WERI-Rb-1 (cell line): Measurements from ENCODE around the gene CDHR4.

Source experiments
- DNase-seq: peaks from one replicate; pipeline ENCODE4 v3.0.0-alpha.2; 2020
- H3K27ac ChIP-seq: fragments of 250-450 bp; sonication (Bioruptor Pico); 2 replicates; pipeline ENCODE4 v1.5.1; 2020; ENCODE audit warnings: mild to moderate bottlenecking, moderate library complexity
- H3K27me3 ChIP-seq: fragments of 250-450 bp; sonication (Bioruptor Pico); 2 replicates; pipeline ENCODE4 v1.5.1; 2021; ENCODE audit warnings: mild to moderate bottlenecking, low read depth, moderate library complexity; ENCODE audit not compliant: insufficient read depth, severe bottlenecking
- H3K36me3 ChIP-seq: fragments of 250-450 bp; sonication (Bioruptor Pico); 2 replicates; pipeline ENCODE4 v1.5.1; 2020; ENCODE audit warnings: mild to moderate bottlenecking, moderate library complexity
- H3K4me3 ChIP-seq: 2 replicates; pipeline ENCODE4 v1.5.1; 2011; ENCODE audit warnings: low read depth, mild to moderate bottlenecking, control low read depth, low read length
- H3K9me3 ChIP-seq: fragments of 250-450 bp; sonication (Bioruptor Pico); 2 replicates; pipeline ENCODE4 v1.5.1; 2021; ENCODE audit warnings: mild to moderate bottlenecking, moderate library complexity; ENCODE audit not compliant: severe bottlenecking
- CTCF ChIP-seq: IDR thresholded peaks from 2 replicates; pipeline ENCODE4 v1.5.1; 2011; ENCODE audit warnings: low read depth, mild to moderate bottlenecking, control low read depth, inconsistent platforms, low read length

The CDHR4 gene

GRCh38 chr3:49791571-49791970 is 8.1 kb downstream of the CDHR4 start:
- no peak for DNase-seq
- H3K36me3 ChIP-seq = no peaks in the 10 kb centered on the region
- TF ChIP-seq CTCF = no peak
- no peak overlapping the region for H3K27ac ChIP-seq
- no peak overlapping the region for H3K4me3 ChIP-seq
- no peaks in the 10 kb centered on the region for H3K27me3 ChIP-seq
- no peaks in the 10 kb centered on the region for H3K9me3 ChIP-seq

- DNase-seq = no peak
- Histone ChIP-seq H3K9me3 (no peaks in the 10 kb centered on the region), H3K27ac (no peak overlapping the region), H3K36me3 (no peaks in the 10 kb centered on the region), H3K4me3 (no peak overlapping the region), H3K27me3 (no peaks in the 10 kb centered on the region)
- no peak for TF ChIP-seq CTCF
These were observed 8.9 kb downstream of the CDHR4 start for GRCh38 chr3:49790626-49791411.

- no peak for DNase-seq
- Histone ChIP-seq H3K4me3 (no peak overlapping the region), H3K27me3 (no peaks in the 10 kb centered on the region), H3K36me3 (peaks cover 23% of the 10 kb centered on the region), H3K9me3 (no peaks in the 10 kb centered on the region), H3K27ac (no peak overlapping the region)
- no peak for TF ChIP-seq CTCF
These were observed 11.6 kb downstream of the CDHR4 start for GRCh38 chr3:49788056-49788455.

- TF ChIP-seq CTCF = no peak
- no peaks in the 10 kb centered on the region for H3K9me3 ChIP-seq
- no peak overlapping the region for H3K4me3 ChIP-seq
- no peaks in the 10 kb centered on the region for H3K27me3 ChIP-seq
- H3K36me3 ChIP-seq = peaks cover 25% of the 10 kb centered on the region
- no peak overlapping the region for H3K27ac ChIP-seq
- DNase-seq = no peak
These were observed 12.1 kb downstream of the CDHR4 start for GRCh38 chr3:49787536-49787935.

- no peak for TF ChIP-seq CTCF
- H3K36me3 ChIP-seq = peaks cover 27% of the 10 kb centered on the region
- peak overlapping the region; percentile 86 for H3K27ac ChIP-seq
- H3K4me3 ChIP-seq = peak overlapping the region; percentile 95
- H3K27me3 ChIP-seq = no peaks in the 10 kb centered on the region
- H3K9me3 ChIP-seq = no peaks in the 10 kb centered on the region
- DNase-seq = no peak
These were observed 12.6 kb downstream of the CDHR4 start for GRCh38 chr3:49787182-49787464.
